ENCODE measurements around the gene HSD17B7.
"Not testable (repeated sequence)": the region's sequence is repeated elsewhere in the genome, so short reads cannot be mapped to it uniquely, and the experiment has no call there.

- TF ChIP-seq, protein P1, sequence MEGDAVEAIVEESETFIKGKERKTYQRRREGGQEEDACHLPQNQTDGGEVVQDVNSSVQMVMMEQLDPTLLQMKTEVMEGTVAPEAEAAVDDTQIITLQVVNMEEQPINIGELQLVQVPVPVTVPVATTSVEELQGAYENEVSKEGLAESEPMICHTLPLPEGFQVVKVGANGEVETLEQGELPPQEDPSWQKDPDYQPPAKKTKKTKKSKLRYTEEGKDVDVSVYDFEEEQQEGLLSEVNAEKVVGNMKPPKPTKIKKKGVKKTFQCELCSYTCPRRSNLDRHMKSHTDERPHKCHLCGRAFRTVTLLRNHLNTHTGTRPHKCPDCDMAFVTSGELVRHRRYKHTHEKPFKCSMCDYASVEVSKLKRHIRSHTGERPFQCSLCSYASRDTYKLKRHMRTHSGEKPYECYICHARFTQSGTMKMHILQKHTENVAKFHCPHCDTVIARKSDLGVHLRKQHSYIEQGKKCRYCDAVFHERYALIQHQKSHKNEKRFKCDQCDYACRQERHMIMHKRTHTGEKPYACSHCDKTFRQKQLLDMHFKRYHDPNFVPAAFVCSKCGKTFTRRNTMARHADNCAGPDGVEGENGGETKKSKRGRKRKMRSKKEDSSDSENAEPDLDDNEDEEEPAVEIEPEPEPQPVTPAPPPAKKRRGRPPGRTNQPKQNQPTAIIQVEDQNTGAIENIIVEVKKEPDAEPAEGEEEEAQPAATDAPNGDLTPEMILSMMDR (IDR thresholded peaks at IDR 0.05): not testable (repeated sequence)
- not testable (repeated sequence) for TF ChIP-seq POLR2A (IDR thresholded peaks at IDR 0.05)
Measured at GRCh38 chr1:162790985-162791357, 469 bp downstream of the HSD17B7 start.
